CD8-positive, alpha-beta memory T cell (primary cell): ENCODE measurements around the gene PLEKHG4. TPM values are rescaled to one million over a fixed set of nuclear protein-coding genes. Genes with fewer than 3 reads are reported as not detected.

Source experiments
- CTCF ChIA-PET: fragments of 350-600 bp; sonication (Branson Sonifier 250); formaldehyde crosslinking; loops from one replicate; lab custom pipeline; 2021; ENCODE audit warnings: antibody characterized with exemption; lab: Charles Lee
- POLR2A ChIA-PET: fragments of 350-600 bp; sonication (Branson Sonifier 250); formaldehyde crosslinking; loops from one replicate; lab custom pipeline; 2021; ENCODE audit warnings: antibody characterized with exemption; lab: Charles Lee
- DNase-seq, 5 donors: peaks; one replicate each; pipeline versions ENCODE4 v3.0.0 to v3.0.0-alpha.2; 2020 to 2022; ENCODE audit warnings: mixed read lengths in 1 of 5
- H3K27ac ChIP-seq: one replicate; pipeline ENCODE4 v1.7.0; 2013; ENCODE audit warnings: low read depth, mild to moderate bottlenecking, low read length, moderate library complexity
- H3K27me3 ChIP-seq: 2 replicates; pipeline ENCODE4 v1.7.0; 2013; ENCODE audit warnings: low read length, mild to moderate bottlenecking; ENCODE audit not compliant: insufficient read depth, poor library complexity, severe bottlenecking
- H3K36me3 ChIP-seq: 2 replicates; pipeline ENCODE4 v1.7.0; 2013; ENCODE audit warnings: mild to moderate bottlenecking, low read length, moderate library complexity; ENCODE audit not compliant: insufficient read depth
- H3K4me1 ChIP-seq: 2 replicates; pipeline ENCODE4 v1.7.0; 2013; ENCODE audit warnings: mild to moderate bottlenecking, low read length, moderate library complexity; ENCODE audit not compliant: insufficient read depth
- H3K4me3 ChIP-seq: 2 replicates; pipeline ENCODE4 v1.7.0; 2013; ENCODE audit warnings: mild to moderate bottlenecking, low read length
- H3K9me3 ChIP-seq: 2 replicates; pipeline ENCODE4 v1.7.0; 2013; ENCODE audit warnings: mild to moderate bottlenecking, low read length
- H3K27ac Mint-ChIP-seq, 8 donors: one replicate each; pipeline ENCODE4 v1.8.0; 2020 to 2021; ENCODE audit warnings: mixed read lengths in 8 of 8, mild to moderate bottlenecking in 6 of 8, inconsistent platforms in 3 of 8, moderate library complexity in 3 of 8
- H3K27me3 Mint-ChIP-seq, 2 donors: one replicate each; pipeline ENCODE4 v1.8.0; 2020 to 2021; ENCODE audit warnings: mixed read lengths in 2 of 2, mild to moderate bottlenecking in 1 of 2, moderate library complexity in 1 of 2
- H3K36me3 Mint-ChIP-seq, 3 donors: one replicate each; pipeline ENCODE4 v1.8.0; 2020 to 2021; ENCODE audit warnings: mixed read lengths in 3 of 3, inconsistent platforms in 1 of 3, mild to moderate bottlenecking in 1 of 3
- H3K4me1 Mint-ChIP-seq, 3 donors: one replicate each; pipeline ENCODE4 v1.8.0; 2020 to 2021; ENCODE audit warnings: mixed read lengths in 3 of 3, inconsistent platforms in 1 of 3, mild to moderate bottlenecking in 1 of 3
- H3K4me3 Mint-ChIP-seq, 7 donors: one replicate each; pipeline ENCODE4 v1.8.0; 2020 to 2021; ENCODE audit warnings: mixed read lengths in 7 of 7, mild to moderate bottlenecking in 6 of 7, moderate library complexity in 4 of 7, inconsistent platforms in 2 of 7
- H3K9me3 Mint-ChIP-seq, 5 donors: one replicate each; pipeline ENCODE4 v1.8.0; 2020 to 2022; ENCODE audit warnings: mixed read lengths in 5 of 5, mild to moderate bottlenecking in 3 of 5, moderate library complexity in 2 of 5, inconsistent platforms in 1 of 5
- polyA plus RNA-seq: library from polyadenylated mRNA; unstranded; fragments of 300-500 nt; fragmentation: Illumina TruSeq; gene quantifications from one replicate; pipeline ENCODE4 v1.2.3, GENCODE V29; 2021
- total RNA-seq, 2 experiments: library from RNA; stranded (reverse); gene quantifications; one replicate each; pipeline ENCODE4 v1.2.3, GENCODE V29; 2021

PLEKHG4 gene
- total and polyA plus RNA-seq, 3 experiments from 2014 or later, result 1.6 to 29.3 (median 25.3) TPM

- H3K27me3 Mint-ChIP-seq, result peaks cover 3 to 18% of the 10 kb centered on the region in 2 donors
- H3K9me3 Mint-ChIP-seq, result no peaks in the 10 kb centered on the region
- H3K27ac ChIP-seq, result no peak overlapping the region
- H3K4me3 ChIP-seq, result no peak overlapping the region
- DNase-seq, result no peak
- ChIA-PET POLR2A (no interaction called here), CTCF (no interaction called here)
- H3K4me1 ChIP-seq, result no peaks in the 10 kb centered on the region
- H3K4me1 Mint-ChIP-seq, result no peaks in the 10 kb centered on the region
- no peaks in the 10 kb centered on the region for H3K36me3 ChIP-seq
- H3K27ac Mint-ChIP-seq, result peak overlapping the region in 1 of 8 donors; percentile 82
- no peak overlapping the region for H3K4me3 Mint-ChIP-seq
- H3K27me3 ChIP-seq, result no peaks in the 10 kb centered on the region
- no peaks in the 10 kb centered on the region for H3K9me3 ChIP-seq
- H3K36me3 Mint-ChIP-seq, result no peaks in the 10 kb centered on the region
These were observed 24.7 kb downstream of the PLEKHG4 start for GRCh38 chr16:67304020-67304419.

DNA sequence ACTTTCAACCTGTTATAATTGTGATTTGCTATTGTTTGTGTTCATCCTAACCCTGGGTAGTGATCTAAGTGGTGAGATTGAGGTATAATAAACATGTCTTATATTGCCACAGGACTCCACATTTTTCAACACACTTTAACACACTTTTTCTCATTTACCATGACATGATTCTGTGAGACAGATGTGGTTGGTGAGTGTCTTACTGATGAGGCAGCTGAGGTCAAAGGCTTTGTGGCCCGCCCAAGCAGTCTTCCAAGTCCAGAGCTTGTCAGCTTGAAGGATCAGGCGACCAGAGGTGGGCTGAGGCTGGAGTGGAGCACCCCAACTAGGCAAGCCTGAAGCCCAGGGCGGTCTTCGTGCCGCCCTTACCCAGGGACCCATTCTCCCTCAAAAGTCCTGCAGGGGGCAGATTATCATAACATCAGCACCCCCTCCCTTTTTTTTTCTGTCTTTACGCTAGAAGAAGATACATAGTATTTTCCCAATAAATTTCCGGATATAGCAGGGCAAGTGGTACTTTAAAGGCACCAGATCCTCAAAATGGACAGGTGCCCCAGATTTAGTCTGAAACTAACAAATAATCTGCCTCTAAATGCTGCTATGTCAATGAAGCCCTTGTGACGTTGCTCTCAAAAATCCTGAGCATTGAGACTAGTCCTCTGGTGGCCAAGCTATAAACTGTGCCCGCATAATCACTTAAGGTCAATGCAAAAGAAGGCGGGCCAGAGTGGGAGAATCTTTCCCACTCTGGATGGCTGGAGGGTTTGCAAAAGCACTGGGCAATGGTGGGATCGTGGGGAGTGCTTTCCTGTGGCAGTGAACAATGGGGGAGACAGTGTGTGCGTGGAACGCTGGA lies 26.1 kb downstream of the PLEKHG4 start:
- H3K27me3 ChIP-seq, result no peaks in the 10 kb centered on the region
- H3K4me3 ChIP-seq, result no peak overlapping the region
- no peaks in the 10 kb centered on the region for H3K36me3 Mint-ChIP-seq
- no peaks in the 10 kb centered on the region for H3K4me1 Mint-ChIP-seq
- CTCF ChIA-PET, result no interaction called here
- H3K4me1 ChIP-seq, result no peaks in the 10 kb centered on the region
- H3K9me3 Mint-ChIP-seq, result no peaks in the 10 kb centered on the region
- no peak overlapping the region for H3K27ac Mint-ChIP-seq
- H3K4me3 Mint-ChIP-seq, result no peak overlapping the region
- H3K27me3 Mint-ChIP-seq, result peaks cover 3 to 16% of the 10 kb centered on the region in 2 donors
- H3K36me3 ChIP-seq, result no peaks in the 10 kb centered on the region
- no peaks in the 10 kb centered on the region for H3K9me3 ChIP-seq
- no peak overlapping the region for H3K27ac ChIP-seq
- no peak for DNase-seq
- POLR2A ChIA-PET, result no interaction called here

- CTCF ChIA-PET, result no interaction called here
- H3K27ac ChIP-seq, result no peak overlapping the region
- no peak overlapping the region for H3K4me3 Mint-ChIP-seq
- no peak overlapping the region for H3K4me3 ChIP-seq
- no peaks in the 10 kb centered on the region for H3K4me1 ChIP-seq
- H3K36me3 Mint-ChIP-seq, result no peaks in the 10 kb centered on the region
- POLR2A ChIA-PET, result no interaction called here
- H3K9me3 ChIP-seq, result no peaks in the 10 kb centered on the region
- DNase-seq, result no peak
- H3K27me3 Mint-ChIP-seq, result peaks cover 4 to 16% of the 10 kb centered on the region in 2 donors
- no peaks in the 10 kb centered on the region for H3K27me3 ChIP-seq
- no peaks in the 10 kb centered on the region for H3K36me3 ChIP-seq
- peaks cover 0 to 5% (median 5%) of the 10 kb centered on the region in 3 donors for H3K4me1 Mint-ChIP-seq
- no peak overlapping the region for H3K27ac Mint-ChIP-seq
- no peaks in the 10 kb centered on the region for H3K9me3 Mint-ChIP-seq
These were observed 31.2 kb downstream of the PLEKHG4 start for GRCh38 chr16:67310561-67310960.

DNA sequence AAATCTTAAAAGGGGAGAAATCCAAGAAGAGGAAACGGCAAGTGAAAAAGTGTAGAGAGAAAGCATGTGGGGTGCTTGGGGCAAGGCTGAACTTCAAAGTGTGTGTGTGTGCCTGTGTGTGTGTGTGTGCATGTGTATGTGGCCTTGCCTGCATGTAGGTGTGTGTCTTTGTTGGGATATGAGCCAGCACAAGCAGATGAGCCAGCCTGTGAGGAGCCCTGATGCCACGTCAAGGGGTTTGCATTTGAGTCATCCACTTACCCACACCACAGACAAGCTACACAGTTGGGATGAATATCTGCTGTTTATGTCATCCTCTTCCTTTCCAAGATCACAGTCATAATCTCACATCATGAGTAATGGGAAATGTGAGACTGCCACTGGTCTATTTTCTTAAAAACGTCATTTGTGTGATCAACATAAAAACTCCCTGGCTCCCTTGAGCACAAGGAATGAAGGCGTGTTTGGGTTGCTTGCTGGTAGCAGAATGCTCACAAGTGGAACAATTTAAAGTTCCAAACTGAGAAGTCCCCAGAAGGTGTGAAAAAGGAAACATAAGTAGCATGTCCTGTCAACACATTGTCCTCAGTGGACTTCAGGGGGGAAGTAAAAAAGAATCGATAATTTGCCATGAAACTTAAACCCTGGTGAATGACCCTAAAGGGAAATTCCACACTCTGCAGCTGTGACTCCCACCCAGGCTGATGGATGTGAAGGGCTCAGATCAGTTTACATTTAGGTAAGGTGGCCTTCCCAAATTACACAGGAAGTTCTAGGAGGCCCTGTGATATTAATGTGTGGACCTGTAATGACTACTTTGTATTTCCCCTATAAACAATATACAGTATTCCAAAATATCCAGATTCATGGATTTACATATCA lies 32.5 kb downstream of the PLEKHG4 start:
- H3K27ac Mint-ChIP-seq, result peak overlapping the region in 5 of 8 donors; percentile 4 to 54 (median 37)
- H3K4me1 ChIP-seq, result no peaks in the 10 kb centered on the region
- H3K27me3 Mint-ChIP-seq, result peaks cover 3 to 19% of the 10 kb centered on the region in 2 donors
- H3K4me3 Mint-ChIP-seq, result no peak overlapping the region
- ChIA-PET CTCF (no interaction called here), POLR2A (no interaction called here)
- no peak for DNase-seq
- no peak overlapping the region for H3K4me3 ChIP-seq
- peaks cover 0 to 5% (median 5%) of the 10 kb centered on the region in 3 donors for H3K4me1 Mint-ChIP-seq
- H3K9me3 Mint-ChIP-seq, result no peaks in the 10 kb centered on the region
- H3K27ac ChIP-seq, result no peak overlapping the region
- H3K9me3 ChIP-seq, result no peaks in the 10 kb centered on the region
- no peaks in the 10 kb centered on the region for H3K36me3 Mint-ChIP-seq
- no peaks in the 10 kb centered on the region for H3K27me3 ChIP-seq
- no peaks in the 10 kb centered on the region for H3K36me3 ChIP-seq

DNA sequence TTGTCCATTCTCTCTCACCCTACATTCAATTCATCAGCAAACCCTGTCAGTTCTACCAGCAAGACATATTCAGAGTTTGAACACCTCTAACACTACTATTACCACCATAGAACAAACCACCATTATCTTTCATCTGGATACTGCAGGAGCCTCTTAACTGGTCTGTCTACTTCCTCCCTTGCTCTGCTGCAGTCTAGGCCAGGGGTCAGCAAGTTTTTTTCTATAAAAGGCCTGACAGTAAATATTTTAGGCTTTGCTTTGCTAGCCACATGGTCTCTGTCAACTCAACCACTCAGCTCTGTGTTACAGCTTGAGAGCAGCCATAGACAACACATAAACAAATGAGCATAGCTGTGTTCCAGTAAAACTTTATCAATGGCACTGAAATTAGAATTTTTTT lies 33.4 kb downstream of the PLEKHG4 start:
- POLR2A ChIA-PET, result interaction anchor here (0.8 kb wide), 1 partner anchor 16 kb away, joined by 3 read pairs; no protein-coding TSS in a partner anchor
- no peak overlapping the region for H3K4me3 Mint-ChIP-seq
- no peak for DNase-seq
- Histone ChIP-seq H3K4me1 (no peaks in the 10 kb centered on the region), H3K27ac (no peak overlapping the region), H3K27me3 (no peaks in the 10 kb centered on the region), H3K4me3 (no peak overlapping the region), H3K36me3 (no peaks in the 10 kb centered on the region), H3K9me3 (no peaks in the 10 kb centered on the region)
- H3K36me3 Mint-ChIP-seq, result no peaks in the 10 kb centered on the region
- H3K27me3 Mint-ChIP-seq, result peaks cover 3 to 20% of the 10 kb centered on the region in 2 donors
- peak overlapping the region in 1 of 8 donors; percentile 74 for H3K27ac Mint-ChIP-seq
- CTCF ChIA-PET, result interaction anchor here (0.9 kb wide), 1 partner anchor 34 kb away, joined by 3 read pairs; no protein-coding TSS in a partner anchor
- H3K4me1 Mint-ChIP-seq, result peaks cover 0 to 5% (median 5%) of the 10 kb centered on the region in 3 donors
- H3K9me3 Mint-ChIP-seq, result no peaks in the 10 kb centered on the region

- no peaks in the 10 kb centered on the region for H3K36me3 ChIP-seq
- CTCF ChIA-PET, result no interaction called here
- no peaks in the 10 kb centered on the region for H3K9me3 Mint-ChIP-seq
- H3K27me3 Mint-ChIP-seq, result peaks cover 9 to 56% of the 10 kb centered on the region in 2 donors
- H3K36me3 Mint-ChIP-seq, result no peaks in the 10 kb centered on the region
- no peaks in the 10 kb centered on the region for H3K4me1 ChIP-seq
- POLR2A ChIA-PET, result no interaction called here
- H3K4me3 Mint-ChIP-seq, result no peak overlapping the region
- H3K27me3 ChIP-seq, result peaks cover 8% of the 10 kb centered on the region
- H3K27ac ChIP-seq, result no peak overlapping the region
- no peak for DNase-seq
- no peaks in the 10 kb centered on the region for H3K9me3 ChIP-seq
- H3K4me3 ChIP-seq, result no peak overlapping the region
- no peak overlapping the region for H3K27ac Mint-ChIP-seq
- no peaks in the 10 kb centered on the region for H3K4me1 Mint-ChIP-seq
These were observed 38.5 kb downstream of the PLEKHG4 start for GRCh38 chr16:67317853-67318252.

- Mint-ChIP-seq H3K36me3 (no peaks in the 10 kb centered on the region), H3K27me3 (peaks cover 14 to 33% of the 10 kb centered on the region in 2 donors), H3K4me3 (peak overlapping the region; percentile 38 to 92 (median 86)), H3K9me3 (no peaks in the 10 kb centered on the region), H3K27ac (peak overlapping the region in 4 of 8 donors; percentile 18 to 92 (median 74)), H3K4me1 (peaks cover 13 to 15% (median 15%) of the 10 kb centered on the region in 3 donors)
- DNase-seq, result no peak
- POLR2A ChIA-PET, result no interaction called here
- H3K4me1 ChIP-seq, result peaks cover 9% of the 10 kb centered on the region
- H3K36me3 ChIP-seq, result no peaks in the 10 kb centered on the region
- H3K27me3 ChIP-seq, result peaks cover 12% of the 10 kb centered on the region
- CTCF ChIA-PET, result interaction anchor here (0.7 to 1.6 kb wide), 4 partner anchors 11 to 27 kb away, joined by 3 to 7 read pairs (median 4); no protein-coding TSS in a partner anchor
- no peaks in the 10 kb centered on the region for H3K9me3 ChIP-seq
- H3K4me3 ChIP-seq, result peak overlapping the region; percentile 44
- H3K27ac ChIP-seq, result peak overlapping the region; percentile 35
These were observed 46.8 kb downstream of the PLEKHG4 start for GRCh38 chr16:67326115-67326471.
